Upper lobe of left lung (tissue), 6 donors: ENCODE measurements around the gene HCFC1R1. TPM values are rescaled to one million over a fixed set of nuclear protein-coding genes. Genes with fewer than 3 reads are reported as not detected.
A peak's percentile ranks its signal among the peaks of the same experiment; 100 is the strongest.

Experiments
- ATAC-seq, 2 donors: fragments of 200-7000 bp; cut with Tn5 transposase; one replicate each; pipeline ENCODE4 v1.9.1; 2022; ENCODE audit warnings: mild to moderate bottlenecking in 2 of 2, moderate library complexity in 2 of 2; ENCODE audit not compliant: low FRiP score in 2 of 2
- DNase-seq, 2 donors: peaks; one replicate each; pipeline ENCODE4 v3.0.0-alpha.2; 2019 to 2020
- H3K27ac ChIP-seq, 4 donors: fragments of 200-600 bp; sonication (generic); one replicate each; pipeline ENCODE4 v1.5.1; 2016 to 2019
- H3K27me3 ChIP-seq, 4 donors: fragments of 200-600 bp; sonication (generic); one replicate each; pipeline ENCODE4 v1.5.1; 2017 to 2019
- H3K36me3 ChIP-seq, 4 donors: fragments of 200-600 bp; sonication (generic); one replicate each; pipeline ENCODE4 v1.5.1; 2016 to 2019
- H3K4me1 ChIP-seq, 4 donors: fragments of 200-600 bp; sonication (generic); one replicate each; pipeline ENCODE4 v1.5.1; 2018 to 2019
- H3K4me3 ChIP-seq, 4 donors: fragments of 200-600 bp; sonication (generic); one replicate each; pipeline ENCODE4 v1.5.1; 2017 to 2019; ENCODE audit warnings: mild to moderate bottlenecking in 2 of 4, moderate library complexity in 1 of 4
- H3K9me3 ChIP-seq, 4 donors: fragments of 200-600 bp; sonication (generic); one replicate each; pipeline ENCODE4 v1.5.1; 2018 to 2019
- CTCF ChIP-seq, 6 experiments: fragments of 450-650 bp in 4 of 6; fragments of 200-600 bp in 2 of 6; sonication (generic) in 2 of 6; IDR thresholded peaks; one replicate each; pipeline ENCODE4 v1.5.1; 2016 to 2019; ENCODE audit warnings: antibody characterized with exemption in 6 of 6
- EP300 ChIP-seq, 4 donors: sonication (generic); formaldehyde crosslinking; IDR thresholded peaks; one replicate each; pipeline ENCODE4 v1.5.1; 2017; ENCODE audit warnings: antibody characterized with exemption in 4 of 4, control low read depth in 2 of 4
- POLR2A ChIP-seq, 4 donors: fragments of 450-650 bp; IDR thresholded peaks; one replicate each; pipeline ENCODE4 v1.5.1; 2016 to 2017; ENCODE audit warnings: antibody characterized with exemption in 4 of 4, mild to moderate bottlenecking in 2 of 4
- POLR2AphosphoS5 ChIP-seq, 2 donors: sonication (generic); formaldehyde crosslinking; IDR thresholded peaks; one replicate each; pipeline ENCODE4 v1.5.1; 2017; ENCODE audit warnings: antibody characterized with exemption in 2 of 2
- WGBS, 2 donors: methylation state at CpG; one replicate each; pipeline ENCODE4 v1.1.5; 2017 to 2018; 5-methylcytosine and 5-hydroxymethylcytosine counted together
- total RNA-seq, 6 donors: library from RNA; depleted of rRNA in 4 of 6; stranded (reverse); fragments of >200 nt in 4 of 6; gene quantifications; one replicate each; pipeline versions ENCODE4 v1.1.0 to v1.2.1, GENCODE V29; 2016 to 2021
- donor health status: DM: no; HTN: no; CAD: no; lungs with moderate emphysema.
- donor health status: DM: no; HTN: yes; CAD: no; lungs with severe emphysema.

Gene HCFC1R1
- total RNA-seq, 6 donors from 2014 or later, result 28.3 to 85.1 (median 42.2) TPM

DNA sequence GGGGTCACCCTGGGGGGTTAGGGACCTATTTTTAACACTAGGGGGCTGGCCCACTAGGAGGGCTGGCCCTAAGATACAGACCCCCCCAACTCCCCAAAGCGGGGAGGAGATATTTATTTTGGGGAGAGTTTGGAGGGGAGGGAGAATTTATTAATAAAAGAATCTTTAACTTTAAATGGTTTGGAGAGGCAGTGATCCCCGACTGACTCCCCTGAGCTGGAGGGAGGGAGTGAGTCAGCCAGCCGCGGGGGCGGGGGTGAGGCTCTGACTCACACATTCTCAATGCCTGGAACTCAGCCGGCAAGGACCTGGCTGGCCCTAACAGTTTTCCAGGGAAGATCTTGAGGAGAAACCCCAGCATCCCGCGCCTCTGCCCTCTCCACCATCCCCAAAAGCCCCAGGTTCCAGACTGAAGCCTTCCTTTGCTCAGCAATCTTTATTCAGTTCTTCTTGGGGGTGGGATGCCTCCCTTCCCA is 1.5 kb downstream of the HCFC1R1 start:
- TF ChIP-seq POLR2AphosphoS5 (IDR thresholded peaks at IDR 0.05) (peak; percentile 60 to 81), EP300 (IDR thresholded peaks at IDR 0.05) (peak in 1 of 4 donors; percentile 67), POLR2A (IDR thresholded peaks at IDR 0.05) (peak in 1 of 4 donors; percentile 11), CTCF (IDR thresholded peaks at IDR 0.05) (no peak)
- peak overlapping the region in 3 of 4 donors; percentile 62 to 76 (median 69) for H3K4me3 ChIP-seq
- WGBS, 2 donors, result 23 to 24% methylated on average over 6 to 8 of the region's 8 CpGs
- ATAC-seq (peak; percentile 72 to 78), DNase-seq (peak; percentile 94 to 95)
- peak overlapping the region; percentile 94 to 97 (median 97) for H3K27ac ChIP-seq
- peaks cover 3 to 21% (median 16%) of the 10 kb centered on the region in 4 donors for H3K36me3 ChIP-seq
- peaks cover 0 to 9% (median 3%) of the 10 kb centered on the region in 4 donors for H3K27me3 ChIP-seq
- H3K4me1 ChIP-seq, result peaks cover 45 to 72% (median 53%) of the 10 kb centered on the region in 4 donors
- no peaks in the 10 kb centered on the region for H3K9me3 ChIP-seq

DNA sequence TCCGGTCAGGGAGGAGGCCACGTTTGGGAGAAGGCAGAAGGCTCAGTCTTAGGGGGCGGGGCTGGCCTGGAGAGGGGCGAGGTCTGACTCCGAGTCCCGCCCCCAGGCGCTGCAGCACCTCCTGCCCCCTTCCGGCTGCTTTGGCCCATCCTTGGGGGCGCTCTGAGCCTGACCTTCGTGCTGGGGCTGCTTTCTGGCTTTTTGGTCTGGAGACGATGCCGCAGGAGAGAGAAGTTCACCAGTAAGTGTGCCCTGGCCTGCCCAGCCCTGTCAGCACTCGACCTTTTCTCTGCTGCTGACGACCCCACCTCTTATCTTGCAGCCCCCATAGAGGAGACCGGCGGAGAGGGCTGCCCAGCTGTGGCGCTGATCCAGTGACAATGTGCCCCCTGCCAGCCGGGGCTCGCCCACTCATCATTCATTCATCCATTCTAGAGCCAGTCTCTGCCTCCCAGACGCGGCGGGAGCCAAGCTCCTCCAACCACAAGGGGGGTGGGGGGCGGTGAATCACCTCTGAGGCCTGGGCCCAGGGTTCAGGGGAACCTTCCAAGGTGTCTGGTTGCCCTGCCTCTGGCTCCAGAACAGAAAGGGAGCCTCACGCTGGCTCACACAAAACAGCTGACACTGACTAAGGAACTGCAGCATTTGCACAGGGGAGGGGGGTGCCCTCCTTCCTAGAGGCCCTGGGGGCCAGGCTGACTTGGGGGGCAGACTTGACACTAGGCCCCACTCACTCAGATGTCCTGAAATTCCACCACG is 2.1 kb downstream of the HCFC1R1 start:
- peak overlapping the region; percentile 62 to 80 (median 72) for H3K4me3 ChIP-seq
- H3K9me3 ChIP-seq, result no peaks in the 10 kb centered on the region
- peak in 1 of 2 donors; percentile 93 for DNase-seq
- ATAC-seq, result peak; percentile 74 to 77
- TF ChIP-seq POLR2AphosphoS5 (IDR thresholded peaks at IDR 0.05) (no peak), POLR2A (IDR thresholded peaks at IDR 0.05) (peak in 1 of 4 donors; percentile 3), CTCF (IDR thresholded peaks at IDR 0.05) (peak in 4 of 6 experiments; percentile 16 to 54 (median 32))
- peaks cover 0 to 10% (median 3%) of the 10 kb centered on the region in 4 donors for H3K27me3 ChIP-seq
- H3K4me1 ChIP-seq, result peaks cover 45 to 72% (median 53%) of the 10 kb centered on the region in 4 donors
- H3K36me3 ChIP-seq, result peaks cover 3 to 15% (median 10%) of the 10 kb centered on the region in 4 donors
- peak overlapping the region; percentile 94 to 97 (median 97) for H3K27ac ChIP-seq
- 13 to 31% methylated on average over 8 to 25 of the region's 25 CpGs for WGBS, 2 donors

GRCh38 chr16:3020604-3021448 is 2.9 kb downstream of the HCFC1R1 start:
- no peaks in the 10 kb centered on the region for H3K9me3 ChIP-seq
- peaks cover 45 to 72% (median 53%) of the 10 kb centered on the region in 4 donors for H3K4me1 ChIP-seq
- peak; percentile 56 to 82 for ATAC-seq
- DNase-seq, result peak; percentile 91 to 95
- 4% methylated on average over 24 of the region's 57 CpGs; no CpG with 5 or more reads in 1 of the 2 donors for WGBS, 2 donors
- H3K27me3 ChIP-seq, result peaks cover 0 to 10% (median 3%) of the 10 kb centered on the region in 4 donors
- TF ChIP-seq EP300 (IDR thresholded peaks at IDR 0.05) (peak in 2 of 4 donors; percentile 61 to 93), POLR2AphosphoS5 (IDR thresholded peaks at IDR 0.05) (peak; percentile 68 to 92), POLR2A (IDR thresholded peaks at IDR 0.05) (peak in 1 of 4 donors; percentile 80), CTCF (IDR thresholded peaks at IDR 0.05) (peak in 1 of 6 experiments; percentile 15)
- H3K27ac ChIP-seq, result peak overlapping the region; percentile 94 to 97 (median 97)
- H3K4me3 ChIP-seq, result peak overlapping the region; percentile 62 to 80 (median 72)
- peaks cover 1 to 7% (median 2%) of the 10 kb centered on the region in 4 donors for H3K36me3 ChIP-seq

DNA sequence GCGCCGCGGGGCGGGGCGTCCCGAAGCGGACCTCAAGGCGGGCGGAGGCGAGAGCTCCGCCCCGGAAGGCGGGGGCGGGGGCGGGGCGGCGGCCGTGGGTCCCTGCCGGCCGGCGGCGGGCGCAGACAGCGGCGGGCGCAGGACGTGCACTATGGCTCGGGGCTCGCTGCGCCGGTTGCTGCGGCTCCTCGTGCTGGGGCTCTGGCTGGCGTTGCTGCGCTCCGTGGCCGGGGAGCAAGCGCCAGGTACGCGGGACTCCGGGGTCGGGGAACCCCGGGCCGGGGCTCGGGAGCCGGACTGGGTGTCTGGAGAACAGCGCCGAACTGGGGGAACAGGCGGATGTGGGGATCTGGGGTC is 3.5 kb downstream of the HCFC1R1 start, which contains the start of gene TNFRSF12A:
Gene TNFRSF12A (plus strand): TSS at position 122 of the 357 bp plus-strand sequence. CDS start 30 bp downstream, at position 152.
- Histone ChIP-seq H3K27me3 (peaks cover 0 to 10% (median 3%) of the 10 kb centered on the region in 4 donors), H3K36me3 (peaks cover 0 to 5% (median 0%) of the 10 kb centered on the region in 4 donors), H3K4me1 (peaks cover 45 to 67% (median 53%) of the 10 kb centered on the region in 4 donors), H3K27ac (peak within 1 kb of the TSS; percentile 94 to 97 (median 97)), H3K4me3 (peak within 1 kb of the TSS; percentile 62 to 80 (median 72)), H3K9me3 (no peaks in the 10 kb centered on the region)
- ATAC-seq (peak in 1 of 2 donors; percentile 71), DNase-seq (peak; percentile 87 to 97)
- whole genome bisulfite sequencing, 2 donors, result 0 to 3% methylated on average over 19 to 49 of the region's 49 CpGs
- peak in 1 of 4 donors; percentile 7 for TF ChIP-seq EP300 (IDR thresholded peaks at IDR 0.05)
- peak in 3 of 6 experiments; percentile 41 to 57 (median 45) for TF ChIP-seq CTCF (IDR thresholded peaks at IDR 0.05)
- TF ChIP-seq POLR2A (IDR thresholded peaks at IDR 0.05), result peak; percentile 46 to 98 (median 85)
- TF ChIP-seq POLR2AphosphoS5 (IDR thresholded peaks at IDR 0.05), result peak; percentile 85 to 87
